Smooth muscle cell (in vitro differentiated cells): ENCODE measurements around the gene ZMYND8. TPM values are rescaled to one million over a fixed set of nuclear protein-coding genes. Genes with fewer than 3 reads are reported as not detected.

Source experiments
- DNase-seq: peaks from one replicate; lab custom pipeline; 2025; ENCODE audit not compliant: unreplicated experiment; lab: John Stamatoyannopoulos, UW
- H2AFZ ChIP-seq: fragments of 200-600 bp; sonication (generic); 2 replicates; pipeline ENCODE4 v1.6.0; 2016; ENCODE audit warnings: antibody characterized with exemption, low read depth, mild to moderate bottlenecking
- H3F3A ChIP-seq: fragments of 200-600 bp; sonication (generic); 2 replicates; pipeline ENCODE4 v1.6.0; 2017; ENCODE audit warnings: antibody characterized with exemption, low read depth
- H3K27ac ChIP-seq: fragments of 200-600 bp; sonication (generic); 2 replicates; pipeline ENCODE4 v1.5.1; 2016; ENCODE audit warnings: low read depth, mild to moderate bottlenecking
- H3K27me3 ChIP-seq: fragments of 200-600 bp; sonication (generic); 2 replicates; pipeline ENCODE4 v1.6.1; 2016; ENCODE audit warnings: low read depth, mild to moderate bottlenecking
- H3K36me3 ChIP-seq: fragments of 200-600 bp; sonication (generic); 2 replicates; pipeline ENCODE4 v1.5.1; 2016; ENCODE audit warnings: low read depth
- H3K4me1 ChIP-seq: fragments of 200-600 bp; sonication (generic); 2 replicates; pipeline ENCODE4 v1.5.1; 2016; ENCODE audit warnings: low read depth
- H3K4me2 ChIP-seq: fragments of 200-600 bp; sonication (generic); 2 replicates; pipeline ENCODE4 v1.6.0; 2016; ENCODE audit warnings: mild to moderate bottlenecking
- H3K4me3 ChIP-seq: fragments of 200-600 bp; sonication (generic); 2 replicates; pipeline ENCODE4 v1.5.1; 2016; ENCODE audit warnings: mild to moderate bottlenecking
- H3K79me2 ChIP-seq: fragments of 200-600 bp; sonication (generic); 2 replicates; pipeline ENCODE4 v1.6.0; 2016; ENCODE audit warnings: low read depth, mild to moderate bottlenecking
- H3K9ac ChIP-seq: fragments of 200-600 bp; sonication (generic); 2 replicates; pipeline ENCODE4 v1.6.0; 2016; ENCODE audit warnings: low read depth
- H3K9me3 ChIP-seq: fragments of 200-600 bp; sonication (generic); replicated peaks from 2 replicates; pipeline ENCODE4 v1.5.1; 2016; ENCODE audit warnings: low read depth
- H4K20me1 ChIP-seq: fragments of 200-600 bp; sonication (generic); 2 replicates; pipeline ENCODE4 v1.6.0; 2016; ENCODE audit warnings: low read depth
- WGBS: methylation state at CpG from one replicate; pipeline ENCODE4 v1.1.7; 2016; ENCODE audit warnings: low lambda C conversion rate; 5-methylcytosine and 5-hydroxymethylcytosine counted together
- polyA plus RNA-seq: library from polyadenylated mRNA; unstranded; fragments of >200 nt; fragmentation: Nextera tagmentation; extraction: Ambion mirVana; gene quantifications from 2 replicates; pipeline ENCODE4 v1.2.1, GENCODE V29; 2016
- total RNA-seq: library from RNA; depleted of rRNA; stranded (reverse); fragments of >200 nt; gene quantifications from 2 replicates; pipeline ENCODE4 v1.2.3, GENCODE V29; 2014
- TF ChIP-seq, protein P1 (sequence below): fragments of 200-600 bp; sonication (generic); IDR thresholded peaks from 2 replicates; pipeline ENCODE4 v1.5.1; 2017; ENCODE audit warnings: borderline replicate concordance, mild to moderate bottlenecking, antibody characterized with exemption; ENCODE audit not compliant: insufficient read depth, poor library complexity, severe bottlenecking

Gene ZMYND8
- total and polyA plus RNA-seq, 2 experiments from 2014 or later = 15.2 to 24.1 TPM

DNA sequence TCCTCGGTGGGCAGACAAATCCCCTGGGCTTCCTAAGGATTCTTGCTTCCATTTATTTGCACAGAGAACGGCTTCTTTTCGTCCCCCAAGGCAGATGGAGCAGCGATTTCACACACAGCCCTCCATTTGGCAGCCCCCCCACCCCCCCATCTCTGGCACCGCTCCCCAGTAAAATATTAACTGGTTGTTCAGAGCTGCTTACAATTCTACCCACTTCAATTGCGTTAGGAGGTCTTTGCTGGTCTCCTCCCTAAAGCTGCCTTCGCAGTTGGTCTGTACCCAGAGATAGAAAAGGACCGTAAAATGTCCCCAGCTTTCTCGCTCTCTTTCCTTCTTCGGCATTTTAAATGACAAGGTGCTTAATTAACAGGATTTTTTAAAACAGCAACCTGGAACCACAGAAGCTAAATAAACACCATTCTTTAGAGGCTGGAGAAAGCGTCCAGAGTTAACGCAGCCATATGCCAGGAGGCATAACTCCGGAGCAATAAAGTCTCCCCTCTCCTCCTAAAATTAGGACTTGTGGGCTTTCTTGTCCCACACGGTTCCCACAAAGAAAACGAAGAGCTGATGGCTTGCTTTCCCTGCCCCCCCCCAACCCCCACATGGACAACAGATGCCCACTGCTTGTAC, 1.7 kb upstream of the ZMYND8 start:
- Histone ChIP-seq H3K4me3 (peak overlapping the region; percentile 7), H3K27ac (peak overlapping the region; percentile 99), H3K9me3 (no peaks in the 10 kb centered on the region), H3K4me2 (peak overlapping the region; percentile 79), H2AFZ (no peak overlapping the region), H4K20me1 (no peaks in the 10 kb centered on the region), H3F3A (peaks cover 56% of the 10 kb centered on the region), H3K79me2 (peaks cover 33% of the 10 kb centered on the region), H3K9ac (peak overlapping the region; percentile 86), H3K36me3 (no peaks in the 10 kb centered on the region), H3K27me3 (no peaks in the 10 kb centered on the region), H3K4me1 (peaks cover 78% of the 10 kb centered on the region)
- 16% methylated on average over 15 of the region's 15 CpGs for WGBS
- no peak for DNase-seq
- TF ChIP-seq, protein P1, sequence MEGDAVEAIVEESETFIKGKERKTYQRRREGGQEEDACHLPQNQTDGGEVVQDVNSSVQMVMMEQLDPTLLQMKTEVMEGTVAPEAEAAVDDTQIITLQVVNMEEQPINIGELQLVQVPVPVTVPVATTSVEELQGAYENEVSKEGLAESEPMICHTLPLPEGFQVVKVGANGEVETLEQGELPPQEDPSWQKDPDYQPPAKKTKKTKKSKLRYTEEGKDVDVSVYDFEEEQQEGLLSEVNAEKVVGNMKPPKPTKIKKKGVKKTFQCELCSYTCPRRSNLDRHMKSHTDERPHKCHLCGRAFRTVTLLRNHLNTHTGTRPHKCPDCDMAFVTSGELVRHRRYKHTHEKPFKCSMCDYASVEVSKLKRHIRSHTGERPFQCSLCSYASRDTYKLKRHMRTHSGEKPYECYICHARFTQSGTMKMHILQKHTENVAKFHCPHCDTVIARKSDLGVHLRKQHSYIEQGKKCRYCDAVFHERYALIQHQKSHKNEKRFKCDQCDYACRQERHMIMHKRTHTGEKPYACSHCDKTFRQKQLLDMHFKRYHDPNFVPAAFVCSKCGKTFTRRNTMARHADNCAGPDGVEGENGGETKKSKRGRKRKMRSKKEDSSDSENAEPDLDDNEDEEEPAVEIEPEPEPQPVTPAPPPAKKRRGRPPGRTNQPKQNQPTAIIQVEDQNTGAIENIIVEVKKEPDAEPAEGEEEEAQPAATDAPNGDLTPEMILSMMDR = no peak

GRCh38 chr20:47357296-47358038, 968 bp upstream of the ZMYND8 start:
- Histone ChIP-seq H3K4me1 (peaks cover 84% of the 10 kb centered on the region), H3K9me3 (no peaks in the 10 kb centered on the region), H3K4me3 (no peak overlapping the region), H2AFZ (no peak overlapping the region), H4K20me1 (no peaks in the 10 kb centered on the region), H3F3A (peaks cover 53% of the 10 kb centered on the region), H3K36me3 (no peaks in the 10 kb centered on the region), H3K9ac (peak overlapping the region; percentile 86), H3K27me3 (no peaks in the 10 kb centered on the region), H3K27ac (peak overlapping the region; percentile 99), H3K79me2 (peaks cover 40% of the 10 kb centered on the region), H3K4me2 (peak overlapping the region; percentile 79)
- DNase-seq = peak; percentile 64
- 2% methylated on average over 25 of the region's 29 CpGs for WGBS
- TF ChIP-seq, protein P1 = no peak

DNA sequence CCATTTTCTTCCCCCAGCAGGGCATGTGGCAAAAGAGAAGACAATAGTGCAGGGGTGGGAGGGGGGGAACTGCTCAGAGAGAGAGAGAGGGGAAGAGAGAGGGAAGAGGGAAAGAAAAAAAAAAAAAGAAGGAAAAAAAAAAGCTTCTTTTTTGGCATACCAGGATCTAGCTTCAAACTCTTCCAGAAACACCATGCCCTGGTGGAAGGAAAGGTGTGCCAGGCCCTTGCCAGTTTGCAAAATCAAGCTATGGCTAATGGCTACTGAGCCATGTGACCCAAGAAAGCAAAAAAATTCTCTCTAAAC, 326 bp downstream of the ZMYND8 start:
- Histone ChIP-seq H3K9ac (peak overlapping the region; percentile 51), H3K36me3 (no peaks in the 10 kb centered on the region), H3K79me2 (peaks cover 53% of the 10 kb centered on the region), H3K4me1 (peaks cover 94% of the 10 kb centered on the region), H3F3A (peaks cover 52% of the 10 kb centered on the region), H3K9me3 (no peaks in the 10 kb centered on the region), H2AFZ (no peak overlapping the region), H3K4me3 (peak overlapping the region; percentile 43), H4K20me1 (no peaks in the 10 kb centered on the region), H3K27me3 (no peaks in the 10 kb centered on the region), H3K27ac (peak overlapping the region; percentile 99), H3K4me2 (peak overlapping the region; percentile 81)
- DNase-seq = no peak
- TF ChIP-seq, protein P1 = no peak
